GM18907 (cell line): ENCODE data around the gene OR3A3.
"Not testable (repeated sequence)": the region's sequence is repeated elsewhere in the genome, so short reads cannot be mapped to it uniquely, and the experiment has no call there.

Source experiments
- ATAC-seq: cut with Tn5 transposase; IDR thresholded peaks from one replicate; pipeline ENCODE4 v1.9.1; 2021; ENCODE audit warnings: mild to moderate bottlenecking, moderate library complexity; ENCODE audit not compliant: unreplicated experiment

OR3A3 gene

DNA sequence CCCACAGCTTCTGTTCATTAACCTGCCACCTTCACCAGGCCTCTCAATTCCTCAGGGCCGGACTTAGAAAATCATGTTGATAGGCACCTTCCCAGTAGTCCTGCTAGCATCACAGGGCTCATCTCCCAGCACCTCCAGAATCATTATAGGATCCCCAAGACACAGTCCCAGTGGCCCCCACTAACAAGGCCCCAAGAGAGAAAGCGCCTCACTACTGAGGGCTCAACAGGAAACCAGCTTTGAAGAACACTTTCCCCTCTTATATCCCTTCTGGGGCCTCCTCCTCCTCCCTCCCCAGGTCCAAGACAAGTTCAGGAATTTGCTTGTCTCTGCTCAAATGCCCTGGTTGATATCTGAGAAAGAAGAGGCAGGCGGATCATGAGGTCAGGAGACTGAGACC, at the start of gene OR3A3:
OR3A3 (plus strand) TSS at position 301 of the 400 bp plus-strand sequence.
- no peak for ATAC-seq

DNA sequence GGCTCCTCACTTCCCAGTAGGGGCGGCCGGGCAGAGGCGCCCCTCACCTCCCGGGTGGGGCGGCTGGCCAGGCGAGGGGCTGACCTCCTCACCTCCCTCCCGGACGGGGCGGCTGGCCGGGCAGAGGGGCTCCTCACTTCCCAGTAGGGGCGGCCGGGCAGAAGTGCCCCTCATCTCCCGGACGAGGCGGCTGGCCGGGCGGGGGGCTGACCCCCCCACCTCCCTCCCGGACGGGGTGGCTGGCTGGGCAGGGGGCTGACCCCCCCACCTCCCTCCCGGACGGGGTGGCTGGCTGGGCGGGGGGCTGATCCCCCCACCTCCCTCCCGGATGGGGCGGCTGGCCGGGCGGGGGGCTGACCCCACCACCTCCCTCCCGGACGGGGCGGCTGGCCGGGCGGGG, 40.0 kb upstream of the OR3A3 start:
- not testable (repeated sequence) for ATAC-seq

DNA sequence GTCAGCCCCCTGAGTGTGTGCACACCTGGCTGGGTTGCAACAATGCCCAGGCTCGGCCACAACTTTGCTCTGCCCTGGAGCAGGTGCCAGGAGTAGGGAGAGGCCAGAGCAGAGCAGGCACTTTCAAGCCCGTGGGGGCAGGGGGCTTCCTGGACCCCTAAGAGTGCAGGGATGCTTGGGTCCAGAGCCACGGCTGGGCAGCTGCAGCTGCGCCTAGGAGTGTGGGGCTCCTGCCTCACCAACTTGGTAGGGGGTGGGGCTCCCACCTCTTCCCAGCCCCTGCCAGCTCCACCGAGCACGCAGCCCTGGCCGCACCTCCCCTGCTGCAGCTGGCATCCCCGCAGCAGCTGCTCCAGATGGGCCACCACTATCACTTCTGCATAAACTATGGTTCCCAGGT, 32.8 kb upstream of the OR3A3 start:
- no peak for ATAC-seq

DNA sequence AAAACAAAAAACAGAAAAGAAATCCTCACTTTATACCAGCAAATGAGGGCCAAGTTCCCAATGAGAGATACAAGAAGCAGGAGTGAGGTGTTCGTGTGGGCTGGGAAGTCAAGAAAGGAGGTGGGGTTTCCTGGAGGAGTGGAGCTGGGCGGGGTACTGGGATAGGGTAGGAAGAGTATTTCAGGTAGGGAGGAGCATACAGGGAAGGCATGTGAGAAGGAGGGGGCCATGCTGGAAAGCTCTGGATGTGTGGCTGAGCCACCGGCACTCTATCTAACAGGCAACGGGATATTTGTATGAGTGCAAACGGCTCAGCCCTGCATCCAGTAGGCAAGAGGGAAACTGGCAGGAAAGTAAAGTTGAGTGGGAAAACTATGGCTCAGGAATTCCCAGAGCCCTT, 29.2 kb upstream of the OR3A3 start:
- no peak for ATAC-seq

DNA sequence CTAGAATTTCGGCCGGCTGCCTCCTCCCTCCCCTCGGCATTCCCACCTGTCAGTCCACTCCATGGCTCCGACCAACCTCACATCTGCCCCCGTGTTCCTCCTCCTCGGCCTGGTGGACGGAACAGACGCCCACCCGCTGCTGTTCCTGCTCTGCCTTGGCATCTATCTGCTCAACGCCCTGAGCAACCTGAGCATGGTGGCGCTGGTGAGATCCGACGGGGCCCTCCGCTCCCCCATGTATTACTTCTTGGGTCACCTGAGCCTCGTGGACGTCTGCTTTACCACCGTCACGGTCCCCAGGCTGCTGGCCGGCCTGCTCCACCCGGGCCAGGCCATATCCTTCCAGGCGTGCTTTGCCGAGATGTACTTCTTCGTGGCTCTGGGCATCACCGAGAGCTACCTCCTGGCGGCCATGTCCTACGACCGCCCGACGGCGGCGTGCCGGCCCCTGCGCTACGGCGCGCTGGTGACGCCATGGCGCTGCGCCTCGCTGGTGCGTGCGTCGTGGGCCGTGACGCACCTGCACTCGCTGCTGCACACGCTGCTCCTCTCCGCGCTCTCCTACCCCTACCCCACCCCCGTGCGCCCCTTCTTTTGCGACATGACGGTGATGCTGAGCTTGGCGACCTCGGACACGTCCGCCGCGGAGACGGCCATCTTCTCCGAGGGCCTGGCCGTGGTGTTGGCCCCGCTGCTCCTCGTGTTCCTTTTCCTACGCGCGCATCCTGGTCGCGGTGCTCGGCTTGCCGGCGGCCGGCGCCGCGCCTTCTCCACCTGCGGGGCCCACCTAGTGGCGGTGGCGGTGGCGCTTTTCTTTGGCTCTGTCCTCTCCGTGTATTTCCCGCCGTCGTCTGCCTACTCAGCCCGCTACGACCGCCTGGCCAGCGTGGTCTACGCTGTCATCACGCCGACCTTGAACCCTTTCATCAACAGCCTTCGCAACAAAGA, 25.0 kb upstream of the OR3A3 start, which contains the start of gene OR3A2:
OR3A2 (minus strand) TSS at position 440 of the 948 bp plus-strand sequence.
- ATAC-seq: no peak

DNA sequence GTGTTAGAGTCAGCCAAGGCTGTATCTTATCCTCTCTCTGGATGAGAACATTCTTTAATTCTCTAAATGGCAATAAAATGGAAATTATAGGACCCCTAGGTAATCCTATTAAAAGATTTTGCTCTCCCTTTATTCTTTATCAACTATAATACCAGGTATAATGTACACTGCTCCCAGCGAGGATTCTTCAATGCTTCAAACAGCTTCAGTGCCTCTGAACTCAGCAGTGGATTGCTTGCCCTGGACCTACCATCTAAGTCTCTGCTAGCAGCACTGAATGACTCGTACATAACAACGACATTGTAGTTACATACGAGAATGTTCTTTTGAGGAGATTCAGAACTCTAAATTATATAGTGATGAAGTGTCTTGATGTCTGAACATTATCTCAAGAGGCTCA, 21.4 kb upstream of the OR3A3 start:
- no peak for ATAC-seq

DNA sequence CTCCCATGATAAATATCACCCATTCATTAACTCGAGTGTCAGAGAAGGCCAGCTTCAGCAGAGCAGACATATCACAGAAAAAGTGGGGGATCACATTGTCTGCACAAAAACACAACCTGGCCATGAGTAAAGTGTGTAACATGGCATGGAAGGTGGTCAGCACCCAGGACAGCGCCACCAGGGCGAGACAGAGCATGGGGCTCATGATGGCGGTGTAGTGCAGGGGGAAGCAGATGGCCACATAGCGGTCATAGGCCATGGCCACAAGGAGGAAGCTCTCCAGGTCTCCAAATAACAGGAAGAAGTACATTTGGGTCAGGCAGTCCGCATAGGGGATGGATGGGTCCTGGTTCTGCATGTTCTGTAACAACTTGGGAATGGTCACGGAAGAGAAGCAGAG, 13.4 kb upstream of the OR3A3 start:
- not testable (repeated sequence) for ATAC-seq

DNA sequence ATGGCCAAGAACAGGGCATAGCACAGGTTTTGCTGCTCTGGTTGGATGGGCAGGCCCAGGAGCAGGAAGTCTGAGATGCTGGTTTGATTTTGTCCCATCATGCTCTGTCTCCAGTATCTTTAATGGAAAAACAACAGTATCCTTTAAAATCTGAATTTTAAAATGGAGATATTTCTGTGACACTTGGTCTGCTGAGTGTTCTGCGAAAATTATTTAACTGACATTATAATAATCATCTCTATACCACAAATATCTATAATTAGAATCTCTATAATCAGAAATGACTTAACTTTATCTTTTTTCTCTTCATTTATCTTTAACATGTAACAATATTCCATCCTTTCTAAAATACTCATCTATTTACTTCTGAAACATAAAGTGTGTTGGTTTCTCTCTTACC, 12.9 kb upstream of the OR3A3 start, which contains the start of gene OR1E1:
OR1E1 (minus strand) TSS at position 101 of the 400 bp plus-strand sequence; CDS start at position 101, 0 bp downstream.
- no peak for ATAC-seq

DNA sequence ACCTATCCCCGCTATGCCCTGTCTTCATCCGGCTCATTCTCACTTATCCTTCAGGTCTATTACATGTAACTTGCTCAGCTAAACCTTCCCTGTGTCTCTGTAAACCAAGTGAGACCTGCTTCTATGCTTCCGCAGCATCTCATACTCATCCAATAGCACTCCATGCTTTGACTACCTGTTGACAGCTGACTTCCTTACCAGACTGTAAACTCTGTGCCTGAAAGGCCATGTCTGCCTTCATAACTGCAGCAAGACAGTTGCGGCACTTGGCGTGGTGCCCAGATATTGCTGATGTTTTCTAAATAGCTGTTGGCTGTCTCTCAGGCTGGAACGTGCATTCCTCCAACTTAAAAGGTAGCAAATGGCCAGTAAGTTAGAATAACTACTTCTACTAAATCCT, 11.1 kb upstream of the OR3A3 start:
- no peak for ATAC-seq

DNA sequence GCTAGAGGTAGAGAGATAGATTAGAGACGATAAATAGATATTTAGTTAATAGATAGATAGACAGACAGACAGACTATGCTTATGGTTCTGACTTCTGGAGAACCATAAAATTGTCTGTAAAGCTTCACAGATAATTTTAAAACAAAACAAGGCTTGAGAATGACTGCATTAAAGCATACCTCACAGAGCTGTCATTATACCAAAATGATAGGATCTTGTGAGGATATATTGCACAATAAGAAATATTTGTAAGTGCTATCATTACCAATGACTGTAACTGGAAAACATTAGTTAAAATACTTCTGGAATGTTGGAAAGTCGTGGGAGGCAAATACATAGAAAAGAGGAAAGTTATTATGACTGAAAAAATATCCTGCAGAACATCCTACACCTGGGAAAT, 9.4 kb upstream of the OR3A3 start:
- no peak for ATAC-seq

DNA sequence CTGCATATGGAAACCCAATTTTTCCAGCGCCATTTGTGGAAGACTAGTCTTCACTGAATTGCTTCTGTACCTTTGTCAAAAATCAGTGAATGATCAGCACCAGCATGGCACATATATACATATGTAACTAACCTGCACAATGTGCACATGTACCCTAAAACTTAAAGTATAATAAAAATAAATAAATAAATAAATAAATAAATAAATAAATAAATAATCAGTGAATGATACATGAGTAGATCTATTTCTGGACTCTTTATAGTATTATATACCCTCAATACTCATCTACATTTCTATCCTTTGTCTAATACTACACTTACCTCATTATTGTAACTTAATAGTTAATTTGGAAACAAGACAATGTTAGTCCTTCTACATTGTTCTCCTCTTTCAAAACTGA, 7.3 kb upstream of the OR3A3 start:
- ATAC-seq: not testable (repeated sequence)

DNA sequence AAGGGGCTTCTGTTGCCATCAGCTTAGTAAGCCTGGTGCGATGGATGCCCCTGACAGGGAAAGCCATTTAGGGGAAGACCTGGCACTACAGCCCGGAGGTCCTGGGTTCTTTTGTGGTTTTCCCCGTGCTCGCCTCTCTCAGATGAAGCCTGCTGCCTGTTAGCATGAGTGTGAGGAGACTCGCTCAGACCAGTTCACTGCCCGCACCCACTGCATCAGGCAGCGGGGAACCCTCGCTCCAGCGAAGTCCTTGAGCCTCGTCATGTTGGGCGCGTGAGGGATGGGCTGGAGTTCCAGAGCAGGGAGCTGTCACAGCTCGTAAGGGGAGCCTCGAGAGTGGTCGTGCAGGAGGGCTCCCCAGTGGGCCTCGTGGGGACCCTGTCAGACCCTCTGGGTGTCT, 1.0 kb downstream of the OR3A3 start:
- not testable (repeated sequence) for ATAC-seq

DNA sequence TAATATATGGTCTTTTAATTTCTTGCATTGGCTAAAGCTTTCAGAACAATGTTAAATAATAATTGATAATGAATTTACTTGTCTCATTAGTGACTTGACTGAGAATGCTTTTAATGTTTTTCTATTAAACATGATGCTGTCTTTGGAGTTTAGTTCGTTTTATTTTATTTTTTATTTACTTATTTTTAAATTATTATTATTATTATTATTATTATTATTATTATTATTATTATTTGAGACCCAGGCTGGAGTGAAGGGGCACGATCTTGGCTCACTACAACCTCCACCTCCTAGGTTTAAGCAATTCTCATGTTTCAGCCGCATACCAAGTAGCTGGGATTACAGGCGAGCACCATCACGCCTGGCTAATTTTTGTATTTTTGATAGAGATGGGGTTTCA, 4.4 kb downstream of the OR3A3 start:
- ATAC-seq: no peak

DNA sequence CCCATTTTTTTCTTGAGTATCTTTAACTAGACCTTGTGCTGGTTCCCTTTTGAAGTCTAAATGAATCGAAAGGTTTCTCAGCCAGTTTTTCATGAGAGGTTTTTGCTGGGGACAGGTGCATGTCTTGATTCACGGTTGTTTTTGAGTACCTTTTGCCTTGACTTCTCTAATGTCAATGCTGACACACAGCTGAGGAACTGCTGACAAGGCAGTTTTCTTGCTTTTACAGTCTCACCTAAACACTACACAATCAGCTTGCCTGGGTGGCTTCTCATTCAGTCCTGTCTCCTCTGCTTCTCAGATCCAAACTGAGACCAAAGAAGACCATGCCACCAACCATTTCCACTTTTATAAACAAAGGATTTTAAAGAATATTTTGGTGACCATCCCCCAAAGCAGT, 7.1 kb downstream of the OR3A3 start:
- ATAC-seq: no peak

DNA sequence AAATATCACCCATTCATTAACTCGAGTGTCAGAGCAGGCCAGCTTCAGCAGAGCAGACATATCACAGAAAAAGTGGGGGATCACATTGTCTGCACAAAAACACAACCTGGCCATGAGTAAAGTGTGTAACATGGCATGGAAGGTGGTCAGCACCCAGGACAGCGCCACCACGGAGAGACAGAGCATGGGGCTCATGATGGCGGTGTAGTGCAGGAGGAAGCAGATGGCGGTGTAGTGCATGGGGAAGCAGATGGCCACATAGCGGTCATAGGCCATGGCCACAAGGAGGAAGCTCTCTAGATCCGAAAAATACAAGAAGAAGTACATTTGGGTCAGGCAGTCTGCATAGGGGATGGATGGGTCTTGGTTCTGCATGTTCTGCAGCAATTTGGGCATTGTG, 22.0 kb downstream of the OR3A3 start:
- not testable (repeated sequence) for ATAC-seq

DNA sequence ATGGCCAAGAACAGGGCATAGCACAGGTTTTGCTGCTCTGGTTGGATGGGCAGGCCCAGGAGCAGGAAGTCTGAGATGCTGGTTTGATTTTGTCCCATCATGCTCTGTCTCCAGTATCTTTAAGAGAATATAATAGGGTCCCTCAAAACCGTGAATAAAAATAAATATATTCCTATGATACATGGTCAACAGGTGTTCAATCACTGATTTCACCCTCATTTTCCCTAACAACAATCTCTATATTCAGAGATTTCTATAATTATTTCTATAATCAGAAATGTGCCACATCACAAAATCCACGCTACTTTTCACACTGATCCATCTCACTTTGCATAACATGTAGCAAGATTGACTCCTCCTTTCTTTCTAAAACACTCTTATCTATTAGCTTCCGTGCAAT, 22.6 kb downstream of the OR3A3 start, which contains the start of gene OR1E2:
OR1E2 (minus strand) TSS at position 101 of the 400 bp plus-strand sequence; CDS start at position 101, 0 bp downstream.
- ATAC-seq: no peak

DNA sequence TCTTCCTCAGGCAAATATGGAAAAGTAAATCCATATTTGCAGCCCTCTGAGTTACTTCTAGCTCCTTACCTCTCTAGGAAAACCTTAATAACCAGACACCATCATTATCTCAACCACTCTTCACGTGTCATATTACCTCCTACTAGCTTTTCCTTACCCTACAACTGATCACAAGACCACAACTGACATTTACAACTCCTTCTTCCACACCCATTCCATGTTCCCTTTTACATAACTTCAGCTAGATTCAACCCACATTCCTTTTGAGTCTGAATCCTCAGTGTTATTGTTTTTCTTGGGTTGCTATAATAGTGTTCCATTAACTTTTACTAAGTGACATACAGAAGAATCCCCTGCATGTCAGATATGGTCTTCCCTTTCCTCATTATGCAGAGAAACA, 27.2 kb downstream of the OR3A3 start:
- no peak for ATAC-seq

DNA sequence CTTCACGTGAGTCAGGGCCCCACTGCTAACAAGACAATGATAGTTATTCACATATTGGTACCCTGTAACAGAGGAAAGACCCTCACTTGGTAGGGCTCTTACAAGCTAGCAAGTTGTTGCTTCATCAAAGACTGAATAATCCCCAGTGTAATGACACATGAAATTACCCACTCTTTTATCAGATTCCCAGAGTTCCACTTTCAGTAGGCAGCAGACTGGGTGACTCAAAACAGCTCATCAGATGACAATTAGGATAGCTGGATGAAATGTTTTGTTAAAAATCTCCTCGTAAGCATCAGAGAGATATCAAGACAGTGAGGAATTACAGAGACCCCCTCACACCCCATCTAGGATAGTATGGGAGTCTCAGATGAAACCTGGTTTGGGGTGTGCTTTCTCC, 29.3 kb downstream of the OR3A3 start:
- ATAC-seq: no peak

DNA sequence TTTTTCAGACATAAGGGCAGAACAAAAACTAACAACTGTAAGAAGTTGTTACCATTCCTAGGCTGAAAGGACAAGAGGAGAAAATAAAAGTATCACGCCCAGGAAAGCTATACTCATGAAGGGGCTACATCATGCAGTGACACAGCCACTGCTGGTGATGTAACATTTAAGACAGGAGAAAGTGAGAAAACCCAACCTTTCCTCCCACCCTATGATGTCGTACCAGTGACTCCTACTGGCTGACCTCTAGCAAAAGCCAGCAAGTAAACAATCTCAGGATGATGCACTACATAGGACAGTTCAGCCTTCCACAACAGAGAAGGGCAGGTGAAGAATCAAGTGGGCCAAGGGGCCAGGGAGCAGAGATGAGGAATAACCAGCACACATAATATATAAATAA, 36.5 kb downstream of the OR3A3 start:
- no peak for ATAC-seq

DNA sequence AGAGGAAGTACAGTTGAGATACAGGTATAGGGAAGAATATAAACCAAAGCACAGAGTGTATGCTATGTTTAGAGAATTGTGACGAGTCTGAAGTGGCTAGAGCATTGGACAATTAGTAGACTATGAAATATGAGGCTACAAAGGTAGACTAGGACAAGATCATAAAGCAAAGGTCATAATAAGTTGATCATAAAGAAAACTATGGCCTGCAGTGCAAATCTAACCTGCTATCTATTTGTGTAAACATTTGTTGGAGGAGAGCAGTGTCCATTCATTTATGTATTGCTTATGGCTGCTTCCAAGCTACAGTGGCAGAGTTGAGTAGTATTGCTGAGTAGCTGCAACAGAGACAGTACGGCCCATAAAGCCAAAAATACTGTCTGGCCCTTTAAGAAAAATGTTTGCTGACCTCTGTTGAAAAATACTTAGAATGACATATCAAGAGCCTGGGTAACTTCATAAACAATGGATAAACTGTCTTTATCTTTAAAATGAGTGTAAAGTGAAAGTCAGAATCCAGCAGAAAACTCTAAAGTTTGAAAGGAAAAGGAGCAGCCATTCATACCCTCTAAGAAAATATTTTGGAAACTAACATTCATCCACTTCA, 37.0 kb downstream of the OR3A3 start:
- no peak for ATAC-seq

DNA sequence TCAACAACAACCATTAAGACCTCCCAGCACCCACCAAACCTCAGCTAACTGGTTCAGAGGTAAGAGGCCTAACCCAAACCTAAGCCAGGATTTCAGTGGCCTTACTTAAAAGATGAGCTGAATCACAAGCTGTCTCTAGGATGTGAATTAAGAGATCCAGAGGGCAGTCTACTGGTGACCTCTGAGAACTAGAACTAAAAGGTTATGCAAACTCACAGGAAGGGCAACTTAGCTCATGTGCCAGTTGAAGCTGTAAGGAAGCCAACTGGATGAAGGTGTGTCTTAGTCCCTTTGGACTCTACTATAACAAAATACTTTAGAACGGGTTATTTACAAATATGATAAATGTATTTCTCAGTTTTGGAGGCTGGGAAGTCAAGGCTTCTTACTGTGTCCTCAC, 55.2 kb downstream of the OR3A3 start:
- not testable (repeated sequence) for ATAC-seq

DNA sequence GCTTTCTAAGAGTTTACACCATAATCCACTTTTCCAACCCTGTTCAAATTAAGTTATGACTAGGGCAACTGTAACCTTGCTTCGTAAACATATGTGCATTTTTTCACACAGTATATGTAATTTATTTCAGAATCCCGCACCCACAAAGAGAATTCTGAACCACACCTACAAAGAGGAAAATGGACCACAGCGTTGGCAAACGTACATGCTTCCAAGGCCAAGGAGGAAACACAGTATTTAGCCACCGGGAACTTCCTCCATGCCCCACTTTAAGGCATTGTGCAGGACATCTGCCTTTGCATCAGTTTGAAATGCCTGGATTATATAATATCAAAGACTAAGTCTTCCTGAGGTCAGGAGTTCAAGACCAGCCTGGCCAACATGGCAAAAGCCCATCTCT, 58.4 kb downstream of the OR3A3 start:
- ATAC-seq: no peak
